Spleen (tissue), 7 donors: ENCODE measurements around the gene OSTF1.

Source experiments
- POLR2A ChIP-seq, 3 donors: fragments of 450-650 bp; IDR thresholded peaks; one replicate each; pipeline ENCODE4 v1.5.1; 2017; ENCODE audit warnings: antibody characterized with exemption in 3 of 3, mild to moderate bottlenecking in 1 of 3
- TF ChIP-seq, protein P1 (sequence below), 11 experiments: fragments of 200-600 bp in 7 of 11; fragments of 450-650 bp in 4 of 11; sonication (generic) in 4 of 11; IDR thresholded peaks in 8 of 11; conservative IDR thresholded peaks in 3 of 11; 1 replicate in 7 of 11; 2 replicates in 4 of 11; pipeline versions ENCODE4 v1.4.0 to v1.8.0; 2016 to 2021; ENCODE audit warnings: antibody characterized with exemption in 11 of 11, inconsistent platforms in 4 of 11, mild to moderate bottlenecking in 1 of 11
- donor health status: DM: no; HTN: no; CAD: no; lungs with moderate emphysema.
- donor health status: DM: no; HTN: no; CAD: no.
- donor health status: DM: no; HTN: no; CAD: no.

DNA sequence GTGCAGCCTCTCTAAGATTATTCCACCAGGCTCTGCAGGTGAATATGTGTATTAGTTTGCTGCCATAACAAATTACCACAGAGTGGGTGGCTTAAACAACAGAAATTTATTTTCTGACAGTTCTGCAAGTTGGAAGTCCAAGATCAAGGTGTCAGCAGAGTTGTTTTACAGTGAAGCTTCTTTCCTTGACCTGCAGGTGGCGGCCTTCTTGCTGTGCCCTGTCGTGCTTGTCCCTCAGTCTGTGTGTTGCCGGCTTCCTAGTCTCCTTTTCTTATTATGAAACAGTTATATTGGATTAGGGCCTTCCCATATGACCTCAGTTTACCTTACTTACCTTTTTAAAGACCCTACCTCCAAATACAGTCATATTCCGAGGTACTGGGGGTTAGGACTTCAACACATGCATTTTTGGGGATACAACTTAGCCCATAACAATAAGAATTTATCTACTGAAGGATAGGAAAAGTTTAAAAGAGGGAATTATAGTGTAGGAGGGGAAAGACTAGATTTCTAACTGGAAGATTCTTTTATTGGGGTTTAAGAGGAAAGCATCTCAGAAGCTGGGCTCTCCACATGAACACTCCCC is 97.4 kb downstream of the OSTF1 start:
- TF ChIP-seq, protein P1, sequence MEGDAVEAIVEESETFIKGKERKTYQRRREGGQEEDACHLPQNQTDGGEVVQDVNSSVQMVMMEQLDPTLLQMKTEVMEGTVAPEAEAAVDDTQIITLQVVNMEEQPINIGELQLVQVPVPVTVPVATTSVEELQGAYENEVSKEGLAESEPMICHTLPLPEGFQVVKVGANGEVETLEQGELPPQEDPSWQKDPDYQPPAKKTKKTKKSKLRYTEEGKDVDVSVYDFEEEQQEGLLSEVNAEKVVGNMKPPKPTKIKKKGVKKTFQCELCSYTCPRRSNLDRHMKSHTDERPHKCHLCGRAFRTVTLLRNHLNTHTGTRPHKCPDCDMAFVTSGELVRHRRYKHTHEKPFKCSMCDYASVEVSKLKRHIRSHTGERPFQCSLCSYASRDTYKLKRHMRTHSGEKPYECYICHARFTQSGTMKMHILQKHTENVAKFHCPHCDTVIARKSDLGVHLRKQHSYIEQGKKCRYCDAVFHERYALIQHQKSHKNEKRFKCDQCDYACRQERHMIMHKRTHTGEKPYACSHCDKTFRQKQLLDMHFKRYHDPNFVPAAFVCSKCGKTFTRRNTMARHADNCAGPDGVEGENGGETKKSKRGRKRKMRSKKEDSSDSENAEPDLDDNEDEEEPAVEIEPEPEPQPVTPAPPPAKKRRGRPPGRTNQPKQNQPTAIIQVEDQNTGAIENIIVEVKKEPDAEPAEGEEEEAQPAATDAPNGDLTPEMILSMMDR (IDR thresholded peaks at IDR 0.05 in 8 of 11, conservative IDR thresholded peaks at IDR 0.05 in 3 of 11) = peak in 7 of 11 experiments; percentile 16 to 61 (median 58)
- no peak for TF ChIP-seq POLR2A (IDR thresholded peaks at IDR 0.05)
